GM12892 (cell line): ENCODE measurements around the gene GAB2.
A peak's percentile ranks its signal among the peaks of the same experiment; 100 is the strongest.

Experiments
- DNase-seq: peaks from one replicate; pipeline ENCODE4 v3.0.0; 2011; ENCODE audit not compliant: insufficient read length
- FAIRE-seq: peaks from 2 replicates; lab custom pipeline; 2011; peaks lifted over from hg19 to GRCh38; lab: Jason Lieb, UNC
- POLR2A ChIP-seq: IDR thresholded peaks from 2 replicates; pipeline ENCODE4 v1.6.1; 2011; ENCODE audit warnings: low read depth, low read length, control low read depth
- POLR2AphosphoS5 ChIP-seq: IDR thresholded peaks from 2 replicates; pipeline ENCODE4 v1.6.1; 2011; ENCODE audit warnings: low read depth, low read length, control low read depth
- TAF1 ChIP-seq: IDR thresholded peaks from 2 replicates; pipeline ENCODE4 v1.6.1; 2011; ENCODE audit warnings: low read depth, mild to moderate bottlenecking, control low read depth, low read length, borderline replicate concordance

GAB2 gene

GRCh38 chr11:78343303-78343702, 74.3 kb downstream of the GAB2 start:
- no peak for FAIRE-seq
- DNase-seq, result no peak

GRCh38 chr11:78341841-78342240, 75.8 kb downstream of the GAB2 start:
- FAIRE-seq (no peak), DNase-seq (no peak)
- TF ChIP-seq POLR2A (no peak), POLR2AphosphoS5 (no peak), TAF1 (no peak)

More at GRCh38 chr11:78343303-78343702, 74.3 kb downstream of the GAB2 start:
- no peak for TF ChIP-seq POLR2AphosphoS5
- TF ChIP-seq TAF1, result no peak
- TF ChIP-seq POLR2A, result no peak

GRCh38 chr11:78340530-78340929, 77.1 kb downstream of the GAB2 start:
- FAIRE-seq (no peak), DNase-seq (no peak)
- TF ChIP-seq TAF1, result no peak

- DNase-seq (no peak), FAIRE-seq (peak; percentile 46)
- TF ChIP-seq POLR2AphosphoS5 (no peak), TAF1 (no peak), POLR2A (no peak)
These were observed 77.7 kb downstream of the GAB2 start for GRCh38 chr11:78339945-78340344.

GRCh38 chr11:78339483-78339882, 78.1 kb downstream of the GAB2 start:
- DNase-seq (no peak), FAIRE-seq (peak; percentile 40)
- TF ChIP-seq TAF1, result no peak
- no peak for TF ChIP-seq POLR2A
- no peak for TF ChIP-seq POLR2AphosphoS5

GRCh38 chr11:78338702-78339101, 78.9 kb downstream of the GAB2 start:
- TF ChIP-seq POLR2AphosphoS5 (no peak), TAF1 (no peak), POLR2A (no peak)
- DNase-seq, result no peak
- FAIRE-seq, result no peak

GRCh38 chr11:78338138-78338537, 79.5 kb downstream of the GAB2 start:
- TF ChIP-seq POLR2A (no peak), TAF1 (no peak), POLR2AphosphoS5 (no peak)
- FAIRE-seq (peak; percentile 17), DNase-seq (no peak)

GRCh38 chr11:78337554-78337924, 80.1 kb downstream of the GAB2 start:
- FAIRE-seq, result peak; percentile 72
- TF ChIP-seq POLR2A, result no peak
- no peak for TF ChIP-seq TAF1
- no peak for TF ChIP-seq POLR2AphosphoS5
- DNase-seq, result no peak

GRCh38 chr11:78336877-78337553, 80.6 kb downstream of the GAB2 start:
- DNase-seq (no peak), FAIRE-seq (peak; percentile 81)
- TF ChIP-seq POLR2AphosphoS5, result no peak
- no peak for TF ChIP-seq POLR2A
- TF ChIP-seq TAF1, result no peak

GRCh38 chr11:78334109-78334508, 83.5 kb downstream of the GAB2 start:
- FAIRE-seq, result no peak
- DNase-seq, result no peak
- no peak for TF ChIP-seq TAF1
- TF ChIP-seq POLR2AphosphoS5, result no peak
- no peak for TF ChIP-seq POLR2A

GRCh38 chr11:78332872-78333271, 84.7 kb downstream of the GAB2 start:
- FAIRE-seq (no peak), DNase-seq (no peak)
- no peak for TF ChIP-seq POLR2A
- no peak for TF ChIP-seq POLR2AphosphoS5
- no peak for TF ChIP-seq TAF1

GRCh38 chr11:78332174-78332866, 85.3 kb downstream of the GAB2 start:
- FAIRE-seq (peak; percentile 75), DNase-seq (no peak)
- no peak for TF ChIP-seq TAF1
- no peak for TF ChIP-seq POLR2AphosphoS5
